HG03575 (cell line): ENCODE measurements around the gene ESRRG.

Experiments
- ATAC-seq: cut with Tn5 transposase; IDR thresholded peaks from one replicate; pipeline ENCODE4 v1.9.1; 2021; ENCODE audit not compliant: unreplicated experiment, insufficient number of reproducible peaks, low FRiP score; ENCODE audit errors: extremely low read depth

The ESRRG gene

GRCh38 chr1:216723274-216723780 lies at the start of gene ESRRG:
TSS of gene ESRRG (minus strand) at chr1:216723429. CDS start at chr1:216723299, 130 bp downstream.
- ATAC-seq, result no peak

DNA sequence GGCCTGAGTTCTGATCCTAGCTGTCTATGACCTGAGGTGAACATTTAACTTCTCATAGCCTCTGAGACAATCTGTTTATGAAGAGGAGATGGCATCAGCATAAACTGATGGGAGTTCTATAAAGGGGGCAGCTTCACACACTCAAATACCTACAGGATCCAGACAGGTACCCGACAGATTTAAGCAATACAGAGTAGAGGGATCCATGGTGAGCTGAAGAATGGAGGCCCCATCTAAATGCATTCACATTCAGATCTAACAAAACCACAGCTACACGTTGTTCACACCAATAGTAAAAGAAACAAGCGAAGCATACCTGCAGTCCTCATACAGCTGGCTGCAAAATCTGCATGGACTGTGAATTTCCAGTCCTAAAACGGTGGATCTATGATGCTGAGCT lies 48.7 kb upstream of the ESRRG start:
- no peak for ATAC-seq

GRCh38 chr1:216766633-216767327 lies 43.6 kb upstream of the ESRRG start:
- no peak for ATAC-seq

DNA sequence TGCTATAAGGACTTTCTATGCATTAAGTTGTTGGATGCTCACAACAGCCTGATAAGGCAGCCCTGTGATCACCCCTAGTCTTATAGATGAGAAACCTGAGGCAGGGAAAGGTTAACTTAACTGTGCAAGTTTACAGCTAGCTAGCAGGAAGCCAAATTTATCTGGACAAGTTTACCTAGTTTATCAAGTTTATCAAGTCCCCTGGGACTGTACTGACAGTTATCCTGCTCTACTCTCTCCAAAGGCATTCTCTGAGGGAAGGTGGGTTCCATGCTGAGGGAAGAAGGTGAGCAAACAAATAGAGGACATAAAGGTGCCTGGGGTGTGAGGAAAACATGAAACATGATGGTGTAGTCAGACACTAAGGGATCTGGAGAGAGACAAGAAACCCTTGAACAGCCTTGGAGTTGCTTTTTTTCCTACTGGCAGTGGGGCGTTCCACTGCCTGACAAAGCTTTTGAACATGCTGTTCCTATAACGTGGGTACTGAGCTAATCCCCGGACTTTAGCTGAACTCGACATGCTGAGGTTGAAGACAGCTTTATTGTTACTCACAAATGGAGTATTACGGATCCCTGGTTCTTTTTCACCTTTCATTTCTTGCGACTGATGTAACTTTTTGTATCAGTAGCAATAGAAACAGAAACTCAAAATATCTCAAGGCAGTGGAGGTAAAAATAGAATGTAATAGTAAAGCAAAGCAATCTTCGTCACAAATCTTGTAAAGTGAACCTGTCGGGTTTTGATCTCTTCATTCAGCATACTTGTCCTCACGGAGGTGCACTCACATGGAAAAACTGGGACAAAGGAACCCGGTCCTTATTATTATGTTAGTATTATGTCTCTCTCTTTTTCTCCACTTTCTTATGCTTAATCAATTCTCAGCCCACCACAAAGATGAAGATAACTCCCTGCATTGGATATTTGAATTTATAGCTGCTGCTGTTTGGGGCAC lies 42.4 kb upstream of the ESRRG start:
- ATAC-seq, result no peak

DNA sequence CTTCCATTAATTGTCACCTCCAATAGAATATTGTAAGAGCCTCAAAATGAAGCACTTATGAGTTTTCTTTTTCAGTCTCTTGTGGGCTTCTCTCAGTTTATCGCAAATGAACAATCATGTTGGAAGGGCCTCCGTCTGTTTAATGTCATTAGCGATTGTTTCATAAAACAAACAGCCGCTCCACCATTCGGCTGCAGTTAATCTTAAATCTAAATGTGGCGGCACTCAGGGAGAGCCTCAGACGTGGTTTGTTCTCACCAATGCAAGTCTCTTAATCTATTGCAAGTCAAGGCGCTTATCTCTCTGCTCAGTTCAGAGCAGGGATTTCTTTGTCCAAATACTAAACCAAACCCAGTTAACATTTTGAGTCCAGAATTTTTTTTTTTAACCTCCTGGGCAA lies 34.9 kb upstream of the ESRRG start:
- ATAC-seq, result no peak

GRCh38 chr1:216757110-216757509 lies 33.9 kb upstream of the ESRRG start:
- no peak for ATAC-seq

GRCh38 chr1:216750961-216751360 lies 27.7 kb upstream of the ESRRG start:
- ATAC-seq, result no peak

DNA sequence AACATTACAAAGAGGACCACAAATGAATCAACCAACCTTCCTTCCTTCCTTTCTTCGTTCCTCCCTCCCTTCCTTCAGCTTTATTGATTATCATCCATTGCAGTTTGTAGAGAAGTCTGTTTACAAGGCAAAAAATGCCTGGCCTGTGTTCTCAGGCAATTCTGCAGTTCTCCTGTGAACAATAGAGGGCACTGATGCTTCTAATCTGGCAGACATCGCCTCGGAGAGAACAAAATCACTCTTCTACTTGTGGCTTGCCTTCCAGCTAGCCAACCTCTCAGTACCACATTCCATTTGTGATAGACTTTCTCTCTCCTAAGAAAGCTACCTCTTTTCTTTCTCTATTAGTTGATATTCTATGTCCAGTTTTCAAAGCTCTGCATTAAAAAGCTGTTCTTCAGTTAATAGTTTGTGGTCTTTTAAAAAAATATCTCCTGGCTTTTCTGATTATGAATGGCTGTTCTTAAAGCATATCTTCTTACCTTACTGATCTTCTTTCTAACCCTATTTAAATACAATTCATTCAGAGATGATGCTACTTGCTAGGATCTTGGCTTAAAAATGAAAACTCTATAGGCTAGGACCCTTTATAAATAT lies 26.9 kb upstream of the ESRRG start:
- no peak for ATAC-seq

DNA sequence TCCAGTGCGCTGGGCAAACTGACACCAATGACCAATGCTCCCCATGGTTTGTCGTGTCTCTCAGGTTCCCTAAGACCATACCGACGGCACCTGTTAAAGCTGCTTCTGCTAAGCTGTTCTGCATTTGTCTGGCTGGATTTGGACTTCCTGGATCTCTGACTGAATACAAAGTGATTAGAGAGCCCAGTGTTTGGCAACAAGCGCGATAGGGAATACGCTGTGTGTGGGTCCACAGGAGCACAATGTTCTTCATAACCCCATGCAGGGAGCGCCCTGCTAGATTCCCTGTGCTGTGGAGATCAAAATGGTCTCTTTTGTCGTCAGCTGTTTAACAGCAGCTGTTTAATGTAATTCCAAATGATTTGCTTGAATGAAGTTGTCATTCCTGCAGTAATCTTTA lies 26.0 kb upstream of the ESRRG start:
- no peak for ATAC-seq

DNA sequence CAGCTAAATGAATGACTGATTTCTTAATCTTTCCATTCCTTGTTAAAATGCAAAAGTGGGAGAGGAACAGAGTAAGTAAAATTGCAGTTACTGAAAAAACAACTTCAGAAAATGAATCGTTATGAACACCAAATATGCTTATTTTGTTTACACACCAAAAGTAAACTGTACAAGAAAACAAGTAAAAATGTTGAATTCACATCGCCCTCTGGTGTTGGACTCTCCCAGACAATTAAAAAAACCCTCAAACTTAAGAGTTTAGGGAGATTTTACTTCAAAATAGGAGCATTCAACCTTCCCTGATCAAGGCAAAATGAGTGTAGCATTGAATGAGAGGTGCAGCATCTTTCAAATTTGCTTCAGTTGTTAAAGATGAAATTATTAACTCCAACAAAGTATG lies 19.4 kb upstream of the ESRRG start:
- no peak for ATAC-seq

GRCh38 chr1:216740331-216740730 lies 17.1 kb upstream of the ESRRG start:
- no peak for ATAC-seq

- no peak for ATAC-seq
Measured at GRCh38 chr1:216739793-216740192, 16.6 kb upstream of the ESRRG start.

- no peak for ATAC-seq
Measured at GRCh38 chr1:216732121-216732520, 8.9 kb upstream of the ESRRG start.

GRCh38 chr1:216731562-216731961 lies 8.3 kb upstream of the ESRRG start:
- no peak for ATAC-seq

- no peak for ATAC-seq
Measured at GRCh38 chr1:216726435-216726834, 3.2 kb upstream of the ESRRG start.

DNA sequence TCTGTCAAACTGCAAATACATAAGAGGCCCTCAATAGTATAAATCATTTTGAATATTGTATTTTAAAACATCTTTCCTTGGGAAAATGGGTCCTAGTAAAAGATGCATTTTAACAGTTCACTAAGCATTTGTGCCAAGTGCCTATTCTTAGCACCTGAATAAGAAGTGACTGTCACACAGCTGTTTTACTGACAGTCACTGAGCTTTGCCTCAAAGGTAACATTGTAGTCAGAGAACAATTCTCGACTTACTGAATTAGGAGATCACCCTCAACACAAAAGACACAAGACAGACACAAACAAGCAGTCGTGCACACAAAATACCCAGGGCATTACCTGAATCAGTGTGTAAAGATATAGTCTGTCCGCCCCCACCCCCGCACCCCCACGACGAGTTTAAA lies 408 bp downstream of the ESRRG start:
- no peak for ATAC-seq

DNA sequence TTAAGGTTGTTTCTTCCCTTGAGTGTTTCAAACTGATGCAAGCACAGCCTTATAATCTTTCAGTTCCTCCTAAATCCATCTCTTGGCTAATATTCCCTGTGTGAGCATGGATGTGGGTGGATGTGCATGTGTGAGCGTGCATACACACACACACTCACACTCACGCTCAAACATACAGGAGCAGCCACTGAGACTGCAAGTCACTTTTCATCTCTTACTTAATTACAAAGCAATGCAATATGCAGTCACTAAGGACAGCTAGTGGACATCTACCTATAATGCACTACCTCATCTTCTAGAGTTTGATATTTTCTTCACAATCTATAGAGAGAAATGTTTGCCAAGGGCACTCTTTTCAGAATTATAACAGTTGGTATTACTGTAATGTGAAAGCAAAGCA lies 1.4 kb downstream of the ESRRG start:
- ATAC-seq, result no peak

- ATAC-seq, result no peak
Measured at GRCh38 chr1:216721062-216721461, 2.2 kb downstream of the ESRRG start.

- no peak for ATAC-seq
Measured at GRCh38 chr1:216711712-216712111, 11.5 kb downstream of the ESRRG start.
